OCI-LY7 (cell line): ENCODE results near the gene SEMA6B. TPM values are rescaled to one million over a fixed set of nuclear protein-coding genes. Genes with fewer than 3 reads are reported as not detected.

ENCODE experiments used
- BruUV-seq: library from RNA; stranded (reverse); fragments of 400-500 nt; replicated peaks from 2 replicates; lab custom pipeline; 2021; lab: Mats Ljungman, UMichigan
- CTCF ChIA-PET: fragments of 300-600 bp; sonication (Branson Sonifier 250); formaldehyde crosslinking; loops from one replicate; lab custom pipeline; 2022; ENCODE audit warnings: antibody characterized with exemption; ENCODE audit not compliant: unreplicated experiment; lab: Charles Lee
- POLR2A ChIA-PET: fragments of 300-600 bp; sonication (Branson Sonifier 250); formaldehyde crosslinking; loops from one replicate; lab custom pipeline; 2022; ENCODE audit warnings: antibody characterized with exemption; lab: Charles Lee
- DNase-seq: peaks from one replicate; pipeline ENCODE4 v3.0.0-alpha.2; 2015; ENCODE audit warnings: low spot score
- H2AFZ ChIP-seq: fragments of 200-600 bp; sonication (generic), shearing (Covaris generic); 2 replicates; pipeline ENCODE4 v1.6.1; 2014; ENCODE audit warnings: mild to moderate bottlenecking, antibody characterized with exemption, low read length, moderate library complexity
- H3K27ac ChIP-seq: fragments of 200-600 bp; sonication (generic); 2 replicates; pipeline ENCODE4 v1.5.1; 2014; ENCODE audit warnings: mixed run types, low read depth, mild to moderate bottlenecking, moderate library complexity, low read length, inconsistent platforms; ENCODE audit not compliant: poor library complexity, severe bottlenecking
- H3K36me3 ChIP-seq: fragments of 200-600 bp; sonication (generic); 2 replicates; pipeline ENCODE4 v1.6.1; 2014; ENCODE audit warnings: mild to moderate bottlenecking, antibody characterized with exemption, low read length, moderate library complexity, mixed read lengths; ENCODE audit not compliant: insufficient read depth
- H3K4me1 ChIP-seq: fragments of 200-600 bp; sonication (generic); 2 replicates; pipeline ENCODE4 v1.5.1; 2014; ENCODE audit warnings: mild to moderate bottlenecking, low read length; ENCODE audit not compliant: insufficient read depth, poor library complexity, severe bottlenecking
- H3K4me2 ChIP-seq: fragments of 200-600 bp; sonication (generic); 2 replicates; pipeline ENCODE4 v1.6.1; 2014; ENCODE audit warnings: mild to moderate bottlenecking, low read length
- H3K4me3 ChIP-seq: fragments of 200-600 bp; sonication (generic); 2 replicates; pipeline ENCODE4 v1.5.1; 2014; ENCODE audit warnings: mild to moderate bottlenecking, low read depth, low read length; ENCODE audit not compliant: poor library complexity, severe bottlenecking
- H3K79me2 ChIP-seq: fragments of 200-600 bp; sonication (generic); 2 replicates; pipeline ENCODE4 v1.6.1; 2016; ENCODE audit warnings: low read depth, mild to moderate bottlenecking, low read length, moderate library complexity, mixed read lengths; ENCODE audit not compliant: insufficient read depth
- H3K9me2 ChIP-seq: fragments of 200-600 bp; sonication (generic); 2 replicates; pipeline ENCODE4 v1.6.1; 2016; ENCODE audit warnings: mild to moderate bottlenecking, low read length, mixed read lengths; ENCODE audit not compliant: insufficient read depth
- H3K9me3 ChIP-seq: fragments of 200-600 bp; sonication (generic); 2 replicates; pipeline ENCODE4 v1.6.1; 2014; ENCODE audit warnings: mild to moderate bottlenecking, mixed run types, low read length, mixed read lengths
- H4K20me1 ChIP-seq: fragments of 200-600 bp; sonication (generic); 2 replicates; pipeline ENCODE4 v1.6.1; 2014; ENCODE audit warnings: mild to moderate bottlenecking, antibody characterized with exemption, low read length, moderate library complexity, mixed read lengths; ENCODE audit not compliant: insufficient read depth
- EZH2phosphoT487 ChIP-seq: fragments of 200-600 bp; sonication (generic); IDR thresholded peaks from 2 replicates; pipeline ENCODE4 v1.6.1; 2018; ENCODE audit warnings: low read depth, borderline replicate concordance, mild to moderate bottlenecking, mixed run types, antibody characterized with exemption, low read length, moderate library complexity, mixed read lengths
- intact Hi-C: fragments of 100-400 bp; cut with micrococcal nuclease; formaldehyde crosslinking; loops from one replicate; pipeline ENCODE4 v1.10.0; 2022; ENCODE audit not compliant: unreplicated experiment
- total RNA-seq, 2 experiments: library from RNA; depleted of rRNA in 1 of 2; stranded (reverse); fragments of >200 nt in 1 of 2; shearing (Covaris generic) in 1 of 2; gene quantifications; 2 replicates each; pipeline ENCODE4 v1.2.3, GENCODE V29; 2014 to 2022
- TF ChIP-seq, protein P1 (sequence below): fragments of 200-600 bp; sonication (generic); conservative IDR thresholded peaks from 2 replicates; pipeline ENCODE4 v1.5.1; 2014; ENCODE audit warnings: mild to moderate bottlenecking, antibody characterized with exemption, low read length, moderate library complexity, mixed read lengths

The SEMA6B gene
- total RNA-seq, 2 experiments from 2014 or later = not detected

DNA sequence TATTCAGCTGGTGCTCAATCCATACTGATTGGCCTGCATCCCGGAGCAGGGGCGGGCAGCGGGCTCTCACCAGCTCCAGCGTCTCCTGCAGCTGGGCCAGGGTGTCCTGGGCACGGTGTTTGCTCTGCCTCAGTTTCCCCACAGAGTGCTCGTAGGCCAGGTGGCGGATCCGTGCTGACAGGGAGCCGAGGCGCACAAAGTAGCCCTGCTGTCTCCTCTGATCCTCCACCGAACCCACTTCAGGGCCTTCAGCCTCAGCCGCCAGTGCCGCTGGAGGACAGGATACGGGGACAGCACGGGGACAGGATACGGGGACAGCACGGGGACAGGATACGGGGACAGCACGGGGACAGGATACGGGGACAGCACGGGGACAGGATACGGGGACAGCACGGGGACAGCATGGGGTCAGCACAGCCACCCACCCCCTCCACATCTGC lies 33.9 kb downstream of the SEMA6B start:
- H3K4me2 ChIP-seq = no peak overlapping the region
- H3K27ac ChIP-seq = no peak overlapping the region
- H3K4me3 ChIP-seq = no peak overlapping the region
- intact Hi-C loops = no loop called here
- no TSS peak for BruUV-seq
- DNase-seq = no peak
- H3K9me3 ChIP-seq = no peaks in the 10 kb centered on the region
- no peaks in the 10 kb centered on the region for H3K79me2 ChIP-seq
- no peaks in the 10 kb centered on the region for H3K36me3 ChIP-seq
- H4K20me1 ChIP-seq = no peaks in the 10 kb centered on the region
- TF ChIP-seq, protein P1, sequence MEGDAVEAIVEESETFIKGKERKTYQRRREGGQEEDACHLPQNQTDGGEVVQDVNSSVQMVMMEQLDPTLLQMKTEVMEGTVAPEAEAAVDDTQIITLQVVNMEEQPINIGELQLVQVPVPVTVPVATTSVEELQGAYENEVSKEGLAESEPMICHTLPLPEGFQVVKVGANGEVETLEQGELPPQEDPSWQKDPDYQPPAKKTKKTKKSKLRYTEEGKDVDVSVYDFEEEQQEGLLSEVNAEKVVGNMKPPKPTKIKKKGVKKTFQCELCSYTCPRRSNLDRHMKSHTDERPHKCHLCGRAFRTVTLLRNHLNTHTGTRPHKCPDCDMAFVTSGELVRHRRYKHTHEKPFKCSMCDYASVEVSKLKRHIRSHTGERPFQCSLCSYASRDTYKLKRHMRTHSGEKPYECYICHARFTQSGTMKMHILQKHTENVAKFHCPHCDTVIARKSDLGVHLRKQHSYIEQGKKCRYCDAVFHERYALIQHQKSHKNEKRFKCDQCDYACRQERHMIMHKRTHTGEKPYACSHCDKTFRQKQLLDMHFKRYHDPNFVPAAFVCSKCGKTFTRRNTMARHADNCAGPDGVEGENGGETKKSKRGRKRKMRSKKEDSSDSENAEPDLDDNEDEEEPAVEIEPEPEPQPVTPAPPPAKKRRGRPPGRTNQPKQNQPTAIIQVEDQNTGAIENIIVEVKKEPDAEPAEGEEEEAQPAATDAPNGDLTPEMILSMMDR = no peak
- no peak for TF ChIP-seq EZH2phosphoT487
- H3K4me1 ChIP-seq = no peaks in the 10 kb centered on the region
- no peak overlapping the region for H2AFZ ChIP-seq
- H3K9me2 ChIP-seq = no peaks in the 10 kb centered on the region
- CTCF ChIA-PET = interaction anchor here (0.5 kb wide), 1 partner anchor 1250 kb away, joined by 3 read pairs; no protein-coding TSS in a partner anchor
- POLR2A ChIA-PET = no interaction called here

DNA sequence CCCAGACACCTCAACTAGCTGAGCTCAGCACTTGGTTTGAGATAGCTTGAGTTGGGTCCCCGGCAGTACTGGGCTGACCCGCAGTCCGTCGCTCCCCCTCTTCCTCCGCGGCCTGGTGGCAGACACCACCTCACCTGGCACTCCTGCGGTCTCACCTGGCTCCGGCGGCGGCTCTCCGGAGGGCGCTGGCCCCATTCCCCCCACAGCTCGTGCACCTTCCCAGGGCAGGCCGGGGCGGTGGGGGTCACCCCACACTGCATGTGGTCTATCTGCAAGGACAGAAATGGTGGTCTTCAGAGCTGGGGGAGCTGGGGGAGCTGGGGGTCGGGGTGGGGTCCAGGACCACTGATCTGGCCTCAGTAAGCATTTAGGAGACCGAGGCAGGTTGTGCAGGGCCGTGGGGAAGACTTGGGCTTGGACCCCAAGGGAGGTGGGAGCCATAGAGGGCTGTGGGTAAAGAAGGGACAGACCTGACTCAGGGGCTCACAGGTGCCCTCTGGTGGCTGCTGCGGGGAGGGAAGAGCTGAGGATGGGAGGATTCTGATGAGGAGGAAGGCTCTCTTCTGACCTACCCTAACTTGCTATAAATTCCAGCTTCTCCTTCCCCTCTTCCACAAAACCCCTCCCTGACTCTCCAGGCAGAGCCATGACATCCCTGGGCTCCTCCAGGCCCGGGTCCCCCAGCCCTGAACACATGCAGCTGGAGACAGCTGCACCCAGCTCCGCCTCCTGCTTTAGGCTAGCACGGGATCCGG lies 34.5 kb downstream of the SEMA6B start:
- Histone ChIP-seq H3K4me2 (no peak overlapping the region), H3K9me3 (no peaks in the 10 kb centered on the region), H3K36me3 (no peaks in the 10 kb centered on the region), H3K9me2 (no peaks in the 10 kb centered on the region), H3K4me1 (no peaks in the 10 kb centered on the region), H3K27ac (no peak overlapping the region), H4K20me1 (no peaks in the 10 kb centered on the region), H3K79me2 (no peaks in the 10 kb centered on the region), H3K4me3 (no peak overlapping the region), H2AFZ (no peak overlapping the region)
- BruUV-seq = no TSS peak
- TF ChIP-seq EZH2phosphoT487 = no peak
- TF ChIP-seq, protein P1 = peak; percentile 74
- ChIA-PET CTCF (interaction anchor here (0.5 kb wide), 1 partner anchor 1249 kb away, joined by 3 read pairs; no protein-coding TSS in a partner anchor), POLR2A (interaction anchor here (0.8 kb wide), 1 partner anchor 10 kb away, joined by 3 read pairs; the partner anchor contains the start of gene PLIN5)
- intact Hi-C loops = no loop called here
- DNase-seq = peak; percentile 45
